NOMO-1 treated with dmso at 0.1 percent for 144 hours (cell line): ENCODE results near the gene TSSK6.

Experiments
- DNase-seq: peaks from one replicate; lab custom pipeline; 2025; ENCODE audit not compliant: unreplicated experiment; lab: John Stamatoyannopoulos, UW

The TSSK6 gene

DNA sequence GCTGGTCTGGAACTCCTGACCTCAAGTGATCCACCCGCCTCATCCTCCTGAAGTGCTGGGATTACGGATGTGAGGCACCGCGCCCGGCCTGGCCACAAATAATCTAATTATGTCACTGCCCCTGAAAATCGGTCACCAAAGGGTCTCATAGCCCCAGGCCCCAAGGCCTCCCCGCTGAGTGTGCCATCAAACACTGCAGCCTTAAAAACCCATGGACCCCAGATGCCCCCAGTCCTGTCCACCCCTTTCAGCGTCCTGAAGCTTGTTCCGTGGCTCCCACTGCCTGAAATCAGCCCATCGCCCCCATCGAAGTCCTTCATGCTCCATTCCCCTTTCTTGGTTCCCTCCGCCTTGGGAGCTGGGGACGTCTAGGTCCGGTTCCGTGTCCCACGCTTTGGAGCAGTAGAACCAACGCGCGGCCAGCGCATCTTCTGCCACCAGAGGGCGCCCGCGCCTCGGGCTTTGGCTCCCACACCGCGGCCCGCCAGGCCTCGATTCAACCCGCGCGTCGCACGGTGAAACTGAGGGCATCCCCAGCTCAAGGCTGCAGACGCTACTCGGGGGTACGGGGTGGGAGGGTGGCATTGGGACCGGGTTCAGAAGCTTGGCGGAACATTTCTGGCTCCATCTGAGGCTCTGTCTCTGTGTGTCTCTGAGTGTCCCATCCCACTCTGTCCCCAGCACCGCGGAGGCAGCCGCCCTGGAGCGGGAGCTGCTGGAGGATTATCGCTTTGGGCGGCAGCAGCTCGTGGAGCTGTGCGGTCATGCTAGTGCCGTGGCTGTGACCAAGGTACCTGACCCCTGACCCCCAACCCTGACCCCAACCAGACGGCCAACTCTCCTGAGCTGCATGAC is 16.8 kb upstream of the TSSK6 start:
- peak; percentile 20 for DNase-seq

DNA sequence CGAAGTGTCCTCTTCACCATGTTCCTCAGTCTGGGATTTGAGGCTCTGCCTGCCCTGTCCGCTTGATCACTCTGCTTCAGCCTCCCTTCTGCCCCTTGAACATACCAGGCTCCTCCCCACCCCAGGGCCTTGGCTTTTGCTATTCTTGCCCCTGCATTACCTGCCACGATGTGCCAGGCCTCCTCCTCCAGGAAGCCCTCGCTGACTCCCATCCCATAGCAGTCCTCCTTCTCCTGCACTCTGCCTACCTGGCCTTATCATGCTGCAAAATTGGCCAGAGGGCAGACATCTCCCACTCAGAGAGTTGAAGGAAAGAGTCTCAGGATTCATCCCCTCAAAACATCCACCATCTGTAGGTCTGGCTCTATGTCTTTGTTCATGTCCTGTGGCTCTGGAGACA is 15.5 kb upstream of the TSSK6 start:
- DNase-seq, result no peak

DNA sequence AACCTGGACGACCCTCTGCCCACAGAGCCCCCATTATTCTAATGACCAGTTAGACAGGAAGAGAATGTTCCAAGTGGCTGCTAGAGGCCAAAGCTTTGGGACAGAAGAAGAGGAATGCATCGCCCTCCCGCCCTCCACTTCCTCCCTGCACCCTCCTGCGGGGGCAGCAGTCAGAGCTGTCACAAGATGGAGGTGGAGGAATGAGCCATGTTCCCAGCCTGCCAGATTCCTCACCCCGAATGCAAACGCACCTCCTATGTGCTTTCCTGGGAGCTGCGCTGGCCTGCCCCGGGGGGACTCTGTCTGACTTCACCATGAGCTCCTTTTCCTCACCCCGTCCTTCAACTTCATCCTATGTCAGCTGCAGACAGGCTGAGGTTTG is 15.1 kb upstream of the TSSK6 start:
- no peak for DNase-seq

DNA sequence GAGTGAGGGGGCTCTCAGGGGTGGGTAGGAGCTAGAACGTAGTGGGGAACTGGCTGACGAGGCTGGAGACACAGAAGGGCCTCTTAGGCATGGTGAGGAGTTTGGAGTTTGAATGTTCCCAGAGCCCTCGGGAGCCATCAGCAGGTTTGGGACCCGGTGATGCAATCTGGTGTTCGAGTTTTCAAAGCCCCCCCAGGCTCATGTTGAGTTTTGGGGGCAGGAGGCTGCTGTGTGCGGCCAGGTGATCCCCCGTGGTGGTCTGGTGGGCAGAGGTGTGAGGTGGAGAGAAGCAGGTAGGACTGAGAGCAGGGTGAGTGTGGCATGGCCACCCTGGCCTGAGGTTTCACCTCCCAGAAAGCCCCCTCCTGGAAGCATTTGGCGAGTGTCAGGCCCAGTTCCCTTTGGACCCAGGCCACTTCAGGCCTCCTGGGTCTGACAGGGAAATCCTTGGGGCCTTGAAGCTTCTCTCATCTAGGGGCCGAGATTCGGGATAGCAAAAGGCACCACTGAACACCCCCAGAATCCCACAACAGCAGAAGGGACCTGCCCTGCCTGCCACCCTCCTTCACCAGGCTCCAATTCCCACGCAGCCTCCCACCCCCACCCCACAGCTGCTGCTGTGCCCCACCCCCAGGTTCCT is 14.6 kb upstream of the TSSK6 start:
- DNase-seq, result no peak

DNA sequence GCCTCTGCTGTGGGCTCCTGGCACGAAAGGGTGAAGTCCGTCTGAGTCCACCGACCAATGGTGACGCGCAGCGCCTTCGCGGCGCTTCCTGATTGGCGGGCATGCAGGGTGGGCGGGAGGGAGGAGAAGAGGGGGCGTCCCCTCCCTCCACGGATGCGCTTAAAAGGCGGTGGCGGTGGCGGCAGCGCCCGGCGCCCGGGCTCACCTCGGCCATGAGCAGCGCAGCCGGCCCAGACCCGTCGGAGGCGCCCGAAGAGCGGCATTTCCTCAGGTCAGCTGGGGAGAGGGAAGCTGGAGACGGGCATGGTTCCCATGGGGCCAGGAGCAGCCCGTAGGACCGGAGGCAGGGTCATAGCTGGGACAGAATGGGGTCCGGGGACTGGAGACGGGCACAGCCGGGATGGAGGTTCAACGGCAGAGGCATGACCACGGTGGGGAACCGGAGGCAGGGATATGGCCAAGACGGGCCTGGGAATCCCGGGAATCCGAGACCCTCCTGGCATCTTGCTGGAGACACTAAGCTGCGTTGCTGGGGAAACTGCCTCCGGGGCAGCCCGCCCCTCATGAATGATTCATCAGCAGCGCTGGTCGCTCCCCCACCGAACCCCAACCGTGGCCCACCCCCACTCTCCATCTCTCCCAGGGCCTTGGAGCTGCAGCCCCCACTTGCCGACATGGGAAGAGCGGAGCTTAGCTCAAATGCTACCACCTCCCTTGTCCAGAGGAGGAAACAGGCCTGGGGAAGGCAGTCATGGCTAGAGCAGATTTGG is 13.6 kb upstream of the TSSK6 start, which contains the start of gene YJEFN3:
TSS of gene YJEFN3 (plus strand) at position 191 of the 770 bp plus-strand sequence. CDS start at position 213, 22 bp downstream.
- no peak for DNase-seq

DNA sequence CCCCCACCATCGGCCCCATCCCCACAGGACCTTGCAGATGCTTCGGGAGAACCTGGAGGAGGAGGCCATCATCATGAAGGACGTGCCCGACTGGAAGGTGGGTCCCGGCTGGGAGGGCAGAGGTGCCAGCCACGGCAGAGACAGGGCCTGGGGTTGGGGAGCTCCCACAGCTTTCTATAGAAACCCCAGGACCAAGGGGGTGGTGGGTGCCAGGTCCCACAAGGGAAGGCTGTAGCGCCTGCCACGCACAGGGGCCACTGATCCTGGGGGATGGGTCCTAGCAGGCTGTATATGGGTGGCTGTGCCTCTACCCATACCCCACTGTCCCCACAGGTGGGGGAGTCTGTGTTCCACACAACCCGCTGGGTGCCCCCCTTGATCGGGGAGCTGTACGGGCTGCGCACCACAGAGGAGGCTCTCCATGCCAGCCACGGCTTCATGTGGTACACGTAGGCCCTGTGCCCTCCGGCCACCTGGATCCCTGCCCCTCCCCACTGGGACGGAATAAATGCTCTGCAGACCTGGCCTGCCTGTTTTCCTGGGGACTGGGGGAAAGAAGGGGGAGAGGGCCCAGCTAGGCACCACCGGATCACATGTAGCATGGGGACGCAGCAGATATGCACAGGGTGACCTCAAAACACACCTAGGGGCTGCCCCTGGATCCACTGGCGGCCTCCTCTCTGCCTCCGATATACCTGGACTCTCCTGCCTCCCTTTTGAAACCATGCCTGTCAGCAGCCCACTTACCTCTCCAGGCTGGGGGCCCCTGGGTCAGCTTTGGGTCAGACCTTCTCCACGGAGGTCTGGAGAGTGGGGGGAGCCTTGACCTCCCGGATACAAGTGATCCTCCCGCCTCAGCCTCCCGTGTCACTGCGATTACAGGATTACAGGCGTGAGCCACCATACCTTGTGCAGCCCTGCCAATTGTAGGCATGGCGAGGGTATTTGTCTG is 12.6 kb upstream of the TSSK6 start:
- no peak for DNase-seq

DNA sequence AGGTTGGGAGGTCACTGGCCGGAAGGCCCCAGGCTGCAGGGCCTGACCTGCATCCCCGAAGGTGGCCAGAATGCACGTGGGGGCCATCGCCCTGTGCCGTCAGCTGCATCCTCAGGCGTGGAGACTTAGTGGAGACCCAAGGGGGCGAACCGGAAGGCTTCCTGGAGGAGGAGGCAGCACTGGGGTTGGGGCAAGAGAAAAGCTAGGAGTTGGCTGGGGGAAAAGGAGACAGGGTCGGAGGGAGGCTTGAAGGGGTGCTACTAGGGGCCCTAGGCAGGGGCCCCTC is 12.0 kb upstream of the TSSK6 start:
- DNase-seq, result no peak

DNA sequence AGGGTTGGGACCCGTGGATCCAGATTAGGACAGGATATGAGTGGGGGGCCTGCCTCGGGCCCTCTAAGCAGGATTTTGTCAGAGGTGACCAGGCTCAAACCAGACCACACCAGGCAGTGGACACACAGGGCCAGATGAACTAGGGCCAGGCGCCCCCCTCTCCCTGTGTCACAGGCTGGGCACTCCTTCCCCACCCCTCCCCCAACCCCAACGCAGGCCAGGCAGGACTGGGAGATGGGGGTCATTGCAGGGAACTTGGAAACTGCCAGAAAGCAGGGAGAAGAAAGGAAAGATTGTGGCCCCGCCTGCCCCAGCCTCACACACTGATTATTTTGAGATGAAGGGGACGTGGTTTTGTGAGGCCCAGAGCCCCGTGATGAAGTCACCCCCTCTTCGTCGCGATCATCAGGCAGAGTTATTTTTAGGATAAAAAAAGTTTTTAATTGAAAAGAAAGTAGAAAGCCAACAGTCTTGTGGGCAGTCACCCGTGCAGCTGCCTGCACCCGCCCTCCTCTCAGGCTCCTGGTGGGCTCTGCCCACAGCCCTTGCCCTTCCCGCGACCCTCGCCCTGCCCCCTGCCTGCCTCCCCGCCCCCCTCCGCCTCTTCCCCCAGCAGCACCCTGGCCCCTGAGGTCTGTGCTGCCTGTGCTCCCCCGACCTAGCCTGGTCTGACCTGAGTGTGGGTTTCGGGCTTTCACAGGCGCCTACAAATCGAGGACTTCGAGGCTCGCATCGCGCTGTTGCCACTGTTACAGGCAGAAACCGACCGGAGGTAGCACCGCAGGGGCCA is 11.4 kb upstream of the TSSK6 start:
- no peak for DNase-seq

DNA sequence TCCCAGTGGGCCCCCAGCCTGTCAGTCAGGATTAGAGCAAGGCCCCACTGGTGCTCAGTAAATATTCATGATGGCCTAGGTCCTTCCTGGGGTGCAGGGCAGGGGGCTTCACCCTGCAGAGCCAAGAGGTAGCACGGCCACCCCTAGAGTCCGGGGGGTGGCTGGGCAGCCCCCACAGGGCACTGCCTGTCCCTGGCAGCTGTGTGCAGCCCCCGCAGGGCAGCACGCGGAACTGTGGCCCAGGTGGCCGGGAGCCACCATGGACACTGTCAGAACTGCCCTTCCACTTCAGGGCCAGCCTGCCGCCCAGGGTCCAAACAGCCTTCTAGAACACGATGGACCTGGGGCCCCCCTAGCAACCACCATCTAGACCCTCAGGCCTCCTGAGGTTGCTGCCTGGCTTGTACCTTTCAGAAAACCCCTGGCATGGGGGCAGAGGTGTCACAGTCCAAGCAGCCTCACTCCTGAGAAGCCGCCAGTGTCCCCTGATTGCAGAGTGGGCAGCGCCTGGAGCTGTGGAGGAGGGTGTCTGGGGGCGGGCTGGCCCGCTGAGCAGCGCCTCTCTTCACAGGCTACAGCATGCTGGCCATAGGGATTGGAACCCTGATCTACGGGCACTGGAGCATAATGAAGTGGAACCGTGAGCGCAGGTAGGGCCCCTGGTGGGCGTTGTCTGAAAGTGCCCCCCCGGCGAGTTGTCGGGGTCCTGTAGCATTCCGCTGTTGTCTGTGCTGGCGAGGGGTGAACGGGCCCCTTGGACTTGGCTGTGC is 10.4 kb upstream of the TSSK6 start:
- DNase-seq, result no peak

DNA sequence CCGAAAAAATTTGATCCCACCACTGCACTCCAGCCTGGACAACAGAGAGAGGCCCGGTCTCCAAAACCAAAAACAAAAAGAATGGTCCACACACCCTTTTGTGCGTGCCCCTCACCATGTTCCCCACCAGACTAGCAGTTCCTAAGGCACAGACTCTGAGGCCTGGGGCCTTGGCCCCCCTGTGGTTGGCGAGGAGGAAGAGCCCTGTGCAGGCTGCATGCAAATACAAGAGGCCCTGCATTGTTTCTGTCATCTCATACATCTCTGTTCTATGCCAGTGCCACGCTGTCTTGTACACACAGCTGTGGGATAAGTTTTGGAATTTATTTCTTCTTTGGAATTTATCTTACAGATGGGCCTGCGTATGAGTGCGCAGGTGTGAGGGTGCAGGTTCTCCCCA is 8.7 kb upstream of the TSSK6 start:
- DNase-seq, result no peak

DNA sequence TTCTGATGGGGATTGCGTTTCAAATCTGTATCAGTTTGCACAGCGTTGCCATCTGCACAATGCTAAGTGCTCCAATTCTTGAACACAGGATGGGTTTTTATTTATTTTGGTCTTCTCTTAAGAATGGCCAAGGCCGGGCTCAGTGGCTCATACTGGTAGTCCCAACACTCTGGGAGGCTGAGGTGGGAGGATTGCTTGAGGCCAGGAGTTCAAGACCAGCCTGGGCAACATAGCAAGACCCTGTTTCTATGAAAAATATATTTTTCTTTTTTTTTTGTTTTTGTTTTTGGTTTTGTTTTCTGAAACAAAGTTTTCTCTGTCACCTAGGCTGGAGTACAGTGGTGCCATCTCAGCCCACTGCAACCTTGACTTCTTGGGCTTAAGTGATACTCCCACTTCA is 7.8 kb upstream of the TSSK6 start:
- no peak for DNase-seq

DNA sequence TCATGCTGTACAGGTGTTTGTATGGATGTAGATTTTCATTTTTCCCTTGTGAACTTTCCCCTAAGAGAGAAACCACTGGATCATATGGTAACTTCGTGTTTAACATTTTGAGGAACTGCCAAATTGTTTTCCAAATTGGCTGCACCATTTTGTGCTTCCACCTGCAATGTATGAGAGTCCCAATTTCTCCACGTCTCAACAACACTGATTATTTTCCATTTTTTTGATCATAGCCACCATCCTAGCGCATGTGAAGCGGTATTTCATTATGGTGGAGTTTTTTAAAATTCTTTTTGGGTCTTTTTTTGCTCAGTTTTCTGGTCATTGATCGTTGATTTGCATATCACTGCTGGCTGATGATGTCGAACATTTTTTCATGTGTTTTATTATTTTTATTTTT is 5.6 kb upstream of the TSSK6 start:
- DNase-seq, result no peak

DNA sequence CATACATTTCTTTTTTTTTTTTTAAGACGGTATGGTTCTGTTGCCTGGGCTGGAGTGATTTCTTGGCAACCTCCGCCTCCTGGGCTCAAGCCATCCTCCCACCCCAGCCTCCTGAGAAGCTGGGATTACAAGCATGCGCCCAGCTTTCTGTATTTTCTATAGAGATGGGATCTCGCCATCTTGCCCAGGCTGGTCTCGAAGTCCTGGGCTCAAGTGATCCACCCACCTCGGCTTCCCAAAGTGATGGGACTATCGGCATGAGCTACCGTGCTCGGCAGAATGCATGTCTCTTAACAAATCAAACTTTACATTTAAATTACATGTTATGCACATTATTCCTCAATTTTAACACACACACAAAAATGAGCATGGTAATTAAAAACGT is 1.9 kb upstream of the TSSK6 start:
- no peak for DNase-seq

DNA sequence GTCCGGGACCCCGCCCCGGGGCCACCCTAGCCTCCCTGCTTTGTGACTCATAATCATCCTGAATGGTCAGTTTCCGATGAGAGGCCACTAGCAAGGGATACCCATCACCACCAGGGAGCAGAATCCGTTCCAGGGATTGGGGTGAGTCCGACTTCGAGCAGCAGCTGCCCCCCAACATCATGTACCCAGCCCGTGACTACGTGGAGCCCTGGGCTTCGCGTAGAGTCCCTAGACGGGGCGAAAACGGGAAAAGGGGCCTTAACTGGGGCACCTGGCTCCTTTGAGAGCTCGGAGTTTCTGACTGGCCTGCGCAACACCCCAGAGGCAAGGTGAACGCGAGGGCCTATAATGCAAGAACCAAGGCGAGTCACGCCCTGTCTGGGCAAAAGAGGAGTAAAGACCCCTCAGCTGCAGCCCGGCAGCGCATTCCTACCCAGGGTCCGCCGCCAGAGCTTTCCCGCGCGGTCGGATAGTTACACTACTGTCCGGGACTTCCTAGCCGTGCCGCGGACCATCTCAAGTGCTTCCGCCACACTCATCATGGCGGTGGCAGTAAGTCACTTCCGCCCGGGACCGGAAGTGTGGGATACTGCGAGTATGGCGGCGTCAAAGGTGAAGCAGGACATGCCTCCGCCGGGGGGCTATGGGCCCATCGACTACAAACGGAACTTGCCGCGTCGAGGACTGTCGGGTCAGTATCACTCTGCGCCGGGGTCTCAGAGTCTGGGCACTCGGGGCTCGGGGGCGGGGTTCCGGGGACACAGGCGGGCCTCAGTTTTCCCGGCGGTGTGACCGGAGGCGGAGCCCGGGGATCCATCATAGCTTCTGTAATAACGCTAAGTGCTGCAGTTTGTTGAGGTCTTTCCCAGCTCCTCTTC is 533 bp upstream of the TSSK6 start, which contains the start of gene NDUFA13:
TSS of gene NDUFA13 (plus strand) at position 584 of the 878 bp plus-strand sequence. CDS start at position 598, 14 bp downstream.
- DNase-seq, result peak; percentile 75

DNA sequence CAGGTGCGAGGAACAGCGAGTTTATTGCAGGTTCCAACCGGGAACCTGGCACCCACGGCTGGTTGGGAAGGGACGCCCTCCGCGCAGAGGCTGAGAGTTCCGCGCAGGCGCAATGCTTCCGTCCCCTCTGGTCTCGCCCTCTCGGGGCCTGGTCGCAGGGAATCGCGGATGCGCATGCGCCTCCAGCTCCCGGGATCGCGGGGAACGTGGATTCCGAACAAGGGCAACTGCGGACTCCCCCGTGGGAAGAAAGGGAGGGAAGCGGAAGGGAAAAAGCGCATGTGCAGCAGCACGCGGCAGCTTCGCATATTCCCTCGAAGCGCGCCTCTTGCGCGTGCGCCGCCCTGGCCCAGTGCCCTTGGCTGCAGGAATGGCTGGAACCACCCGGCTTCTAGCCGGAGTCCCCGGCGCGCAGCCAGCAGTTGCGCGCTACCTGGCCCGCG is 1.1 kb downstream of the TSSK6 start:
- no peak for DNase-seq

DNA sequence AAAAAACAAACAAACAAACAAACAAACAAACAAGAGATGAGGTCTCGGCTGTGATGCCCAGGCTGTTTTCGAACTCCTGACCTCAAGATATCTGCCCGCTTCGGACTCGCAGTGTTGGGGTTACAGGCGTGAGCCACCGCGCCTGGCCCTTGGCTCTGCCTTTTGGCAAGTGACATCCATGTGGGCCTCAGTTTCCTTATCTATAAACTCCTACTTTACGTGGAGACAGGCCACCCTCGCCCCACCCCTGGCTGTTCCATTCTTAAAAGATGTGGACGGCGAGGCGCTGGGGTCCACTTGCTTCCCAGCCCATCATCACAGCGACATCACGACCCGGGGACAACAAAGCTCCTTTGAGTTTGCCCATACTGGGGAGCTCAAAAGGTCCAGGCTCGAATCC is 1.7 kb downstream of the TSSK6 start:
- DNase-seq, result no peak

DNA sequence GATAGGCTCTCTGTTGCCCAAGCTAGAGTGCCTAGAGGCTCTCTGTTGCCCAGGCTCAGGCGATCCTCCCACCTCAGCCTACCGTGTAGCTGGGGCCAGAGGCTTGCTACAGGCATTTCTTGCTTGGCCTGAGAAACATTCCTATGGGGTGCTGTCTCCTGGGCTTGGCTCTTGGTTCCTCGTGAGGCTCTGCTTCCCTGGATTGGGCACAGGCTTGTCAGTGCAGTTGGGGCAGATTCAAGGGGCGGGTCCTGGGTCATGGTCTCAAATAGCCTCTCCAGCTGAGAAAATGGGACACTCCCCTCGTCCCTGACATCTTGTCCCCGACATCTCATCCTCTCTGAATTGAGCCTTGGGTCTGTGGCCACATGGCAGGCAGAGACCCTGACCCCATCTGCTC is 4.9 kb downstream of the TSSK6 start:
- DNase-seq, result no peak

DNA sequence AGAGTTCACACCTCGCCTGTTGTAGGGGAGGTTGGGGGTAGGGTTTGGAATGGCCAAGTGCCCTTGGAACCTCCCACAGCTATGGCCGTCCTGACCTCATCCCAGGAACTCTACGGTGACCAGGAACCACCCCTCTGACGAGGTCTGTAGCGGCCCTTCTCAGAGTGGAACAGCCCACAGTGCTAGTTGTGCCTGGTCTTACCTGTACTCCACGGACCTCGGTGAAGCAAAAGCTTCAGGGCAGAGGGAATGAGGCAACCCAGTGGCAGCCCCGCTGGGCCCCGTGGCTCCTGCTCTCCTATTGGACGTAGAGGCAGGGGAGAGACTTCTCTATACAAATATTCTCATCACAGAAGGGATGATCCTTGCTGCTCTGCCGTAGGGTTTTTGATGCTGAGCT is 7.1 kb downstream of the TSSK6 start:
- DNase-seq, result no peak
